ENCODE results near the gene WIZ.

The WIZ gene

DNA sequence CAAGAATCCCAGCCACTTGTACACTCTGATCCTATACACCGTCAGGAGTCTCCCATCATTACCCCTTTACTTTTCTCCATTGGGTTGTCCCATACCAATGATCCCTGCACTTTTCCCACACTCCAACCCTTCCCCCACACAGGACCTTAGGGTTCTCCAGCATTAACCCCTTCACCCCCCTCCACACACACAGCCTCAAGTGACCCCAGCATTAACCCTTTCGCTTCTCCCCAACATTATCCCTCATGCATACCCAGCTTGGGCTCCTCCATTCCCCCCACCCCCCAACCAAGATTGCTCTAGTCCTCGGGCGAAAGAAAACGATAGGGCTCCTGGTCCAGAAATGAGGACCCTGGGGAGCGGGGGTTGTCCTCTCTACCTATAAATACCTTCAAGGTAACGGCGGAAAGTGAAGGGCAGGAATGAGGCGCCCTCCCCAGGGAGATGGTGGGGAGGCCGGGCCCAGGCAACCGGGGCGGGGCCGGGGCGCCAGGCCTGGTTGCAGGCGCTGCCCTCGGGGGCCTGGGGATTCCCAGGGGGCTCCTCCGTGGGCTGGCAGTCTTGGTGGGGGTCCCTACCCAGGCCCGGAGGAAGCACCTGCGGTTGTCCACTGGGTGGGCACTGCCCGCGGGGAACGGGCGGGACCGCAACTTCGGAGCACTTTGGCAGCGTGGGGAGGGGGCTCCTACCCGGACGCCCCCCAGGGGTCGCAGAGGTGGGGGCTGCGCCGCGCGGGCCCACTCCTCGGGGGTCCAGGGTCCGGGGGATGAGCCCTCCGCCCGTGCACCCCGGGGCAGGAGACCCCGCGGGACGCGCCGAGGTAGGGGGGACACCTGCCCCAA, 757 bp downstream of the WIZ start (continued):
- no peak for TF ChIP-seq ATF2 (tag by site-specific recombination; IDR thresholded peaks at IDR 0.05; ENCODE audit: low read depth)
- TF ChIP-seq ZNF707 (tag by site-specific recombination; IDR thresholded peaks at IDR 0.05): no peak
- no peak for TF ChIP-seq ZBTB6 (tag by site-specific recombination; IDR thresholded peaks at IDR 0.05)
- TF ChIP-seq, protein P1, sequence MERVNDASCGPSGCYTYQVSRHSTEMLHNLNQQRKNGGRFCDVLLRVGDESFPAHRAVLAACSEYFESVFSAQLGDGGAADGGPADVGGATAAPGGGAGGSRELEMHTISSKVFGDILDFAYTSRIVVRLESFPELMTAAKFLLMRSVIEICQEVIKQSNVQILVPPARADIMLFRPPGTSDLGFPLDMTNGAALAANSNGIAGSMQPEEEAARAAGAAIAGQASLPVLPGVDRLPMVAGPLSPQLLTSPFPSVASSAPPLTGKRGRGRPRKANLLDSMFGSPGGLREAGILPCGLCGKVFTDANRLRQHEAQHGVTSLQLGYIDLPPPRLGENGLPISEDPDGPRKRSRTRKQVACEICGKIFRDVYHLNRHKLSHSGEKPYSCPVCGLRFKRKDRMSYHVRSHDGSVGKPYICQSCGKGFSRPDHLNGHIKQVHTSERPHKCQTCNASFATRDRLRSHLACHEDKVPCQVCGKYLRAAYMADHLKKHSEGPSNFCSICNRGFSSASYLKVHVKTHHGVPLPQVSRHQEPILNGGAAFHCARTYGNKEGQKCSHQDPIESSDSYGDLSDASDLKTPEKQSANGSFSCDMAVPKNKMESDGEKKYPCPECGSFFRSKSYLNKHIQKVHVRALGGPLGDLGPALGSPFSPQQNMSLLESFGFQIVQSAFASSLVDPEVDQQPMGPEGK (tag by site-specific recombination; IDR thresholded peaks at IDR 0.05): peak; percentile 72
- TF ChIP-seq ZNF280C (tag by site-specific recombination; IDR thresholded peaks at IDR 0.05): no peak
- TF ChIP-seq ZNF596 (tag by site-specific recombination; IDR thresholded peaks at IDR 0.05): no peak
- TF ChIP-seq ZEB2 (tag by site-specific recombination; IDR thresholded peaks at IDR 0.05): peak; percentile 40; the same call in 1 of the 2 replicates
- peak; percentile 34; the same call in 1 of the 2 replicates for TF ChIP-seq PRDM1 (tag by site-specific recombination; IDR thresholded peaks at IDR 0.05)
- no peak for TF ChIP-seq ZNF664 (tag by site-specific recombination; IDR thresholded peaks at IDR 0.05)
- TF ChIP-seq ZNF629 (tag by site-specific recombination; IDR thresholded peaks at IDR 0.05): peak; percentile 33; the same call in 1 of the 2 replicates
- TF ChIP-seq ZNF561 (tag by site-specific recombination; IDR thresholded peaks at IDR 0.05; ENCODE audit: borderline replicate concordance): no peak
- TF ChIP-seq ZBTB17 (tag by site-specific recombination; IDR thresholded peaks at IDR 0.05): peak; percentile 81
- no peak for TF ChIP-seq ZNF341 (tag by site-specific recombination; IDR thresholded peaks at IDR 0.05; ENCODE audit: low read depth)
- TF ChIP-seq KLF16 (tag by site-specific recombination; IDR thresholded peaks at IDR 0.05): no peak
- 0 out of 2 replicates have a peak, but pooled peaks have one; percentile 71 for TF ChIP-seq BCL11B (tag by site-specific recombination; IDR thresholded peaks at IDR 0.05; ENCODE audit: low read depth)
- TF ChIP-seq, protein P2, sequence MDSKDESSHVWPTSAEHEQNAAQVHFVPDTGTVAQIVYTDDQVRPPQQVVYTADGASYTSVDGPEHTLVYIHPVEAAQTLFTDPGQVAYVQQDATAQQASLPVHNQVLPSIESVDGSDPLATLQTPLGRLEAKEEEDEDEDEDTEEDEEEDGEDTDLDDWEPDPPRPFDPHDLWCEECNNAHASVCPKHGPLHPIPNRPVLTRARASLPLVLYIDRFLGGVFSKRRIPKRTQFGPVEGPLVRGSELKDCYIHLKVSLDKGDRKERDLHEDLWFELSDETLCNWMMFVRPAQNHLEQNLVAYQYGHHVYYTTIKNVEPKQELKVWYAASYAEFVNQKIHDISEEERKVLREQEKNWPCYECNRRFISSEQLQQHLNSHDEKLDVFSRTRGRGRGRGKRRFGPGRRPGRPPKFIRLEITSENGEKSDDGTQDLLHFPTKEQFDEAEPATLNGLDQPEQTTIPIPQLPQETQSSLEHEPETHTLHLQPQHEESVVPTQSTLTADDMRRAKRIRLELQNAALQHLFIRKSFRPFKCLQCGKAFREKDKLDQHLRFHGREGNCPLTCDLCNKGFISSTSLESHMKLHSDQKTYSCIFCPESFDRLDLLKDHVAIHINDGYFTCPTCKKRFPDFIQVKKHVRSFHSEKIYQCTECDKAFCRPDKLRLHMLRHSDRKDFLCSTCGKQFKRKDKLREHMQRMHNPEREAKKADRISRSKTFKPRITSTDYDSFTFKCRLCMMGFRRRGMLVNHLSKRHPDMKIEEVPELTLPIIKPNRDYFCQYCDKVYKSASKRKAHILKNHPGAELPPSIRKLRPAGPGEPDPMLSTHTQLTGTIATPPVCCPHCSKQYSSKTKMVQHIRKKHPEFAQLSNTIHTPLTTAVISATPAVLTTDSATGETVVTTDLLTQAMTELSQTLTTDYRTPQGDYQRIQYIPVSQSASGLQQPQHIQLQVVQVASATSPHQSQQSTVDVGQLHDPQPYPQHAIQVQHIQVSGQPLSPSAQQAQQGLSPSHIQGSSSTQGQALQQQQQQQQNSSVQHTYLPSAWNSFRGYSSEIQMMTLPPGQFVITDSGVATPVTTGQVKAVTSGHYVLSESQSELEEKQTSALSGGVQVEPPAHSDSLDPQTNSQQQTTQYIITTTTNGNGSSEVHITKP (tag by site-specific recombination; IDR thresholded peaks at IDR 0.05): peak; percentile 96
- peak; percentile 56; the same call in 1 of the 2 replicates for TF ChIP-seq KLF8 (tag by site-specific recombination; IDR thresholded peaks at IDR 0.05)
- peak; percentile 12; the same call in 1 of the 2 replicates for TF ChIP-seq ZFP69B (tag by site-specific recombination; IDR thresholded peaks at IDR 0.05)
- TF ChIP-seq, protein P3, sequence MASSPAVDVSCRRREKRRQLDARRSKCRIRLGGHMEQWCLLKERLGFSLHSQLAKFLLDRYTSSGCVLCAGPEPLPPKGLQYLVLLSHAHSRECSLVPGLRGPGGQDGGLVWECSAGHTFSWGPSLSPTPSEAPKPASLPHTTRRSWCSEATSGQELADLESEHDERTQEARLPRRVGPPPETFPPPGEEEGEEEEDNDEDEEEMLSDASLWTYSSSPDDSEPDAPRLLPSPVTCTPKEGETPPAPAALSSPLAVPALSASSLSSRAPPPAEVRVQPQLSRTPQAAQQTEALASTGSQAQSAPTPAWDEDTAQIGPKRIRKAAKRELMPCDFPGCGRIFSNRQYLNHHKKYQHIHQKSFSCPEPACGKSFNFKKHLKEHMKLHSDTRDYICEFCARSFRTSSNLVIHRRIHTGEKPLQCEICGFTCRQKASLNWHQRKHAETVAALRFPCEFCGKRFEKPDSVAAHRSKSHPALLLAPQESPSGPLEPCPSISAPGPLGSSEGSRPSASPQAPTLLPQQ (tag by site-specific recombination; IDR thresholded peaks at IDR 0.05): no peak
- TF ChIP-seq ZBTB48 (tag by site-specific recombination; IDR thresholded peaks at IDR 0.05): peak; percentile 96
- TF ChIP-seq ZSCAN16 (tag by site-specific recombination; IDR thresholded peaks at IDR 0.05): no peak
- TF ChIP-seq BCL6B (tag by site-specific recombination; IDR thresholded peaks at IDR 0.05): no peak
- no peak for TF ChIP-seq YY1 (tag by site-specific recombination; IDR thresholded peaks at IDR 0.05)
- TF ChIP-seq ZNF2 (tag by site-specific recombination; IDR thresholded peaks at IDR 0.05): no peak

Measured in HEK293 (cell line).